Endodermal cell (in vitro differentiated cells): ENCODE data around the gene ACOT7. TPM values are rescaled to one million over a fixed set of nuclear protein-coding genes. Genes with fewer than 3 reads are reported as not detected.
"Not testable (repeated sequence)": the region's sequence is repeated elsewhere in the genome, so short reads cannot be mapped to it uniquely, and the experiment has no call there.

ENCODE experiments used
- DNase-seq: peaks from one replicate; pipeline ENCODE4 v3.0.0-alpha.2; 2017
- H3K27ac ChIP-seq: 2 replicates; pipeline ENCODE4 v1.5.1; 2013; ENCODE audit warnings: mild to moderate bottlenecking, low read depth, low read length, moderate library complexity
- H3K27me3 ChIP-seq: 2 replicates; pipeline ENCODE4 v1.6.1; 2013; ENCODE audit warnings: mild to moderate bottlenecking, low read length, moderate library complexity; ENCODE audit not compliant: insufficient read depth, control insufficient read depth, poor library complexity, severe bottlenecking
- H3K36me3 ChIP-seq: 2 replicates; pipeline ENCODE4 v1.7.0; 2013; ENCODE audit warnings: mild to moderate bottlenecking, low read length, moderate library complexity; ENCODE audit not compliant: control insufficient read depth, insufficient read depth
- H3K4me1 ChIP-seq: one replicate; pipeline ENCODE4 v1.7.0; 2013; ENCODE audit warnings: low read length; ENCODE audit not compliant: control insufficient read depth, insufficient read depth
- H3K4me3 ChIP-seq: 2 replicates; pipeline ENCODE4 v1.5.1; 2013; ENCODE audit warnings: mild to moderate bottlenecking, low read length, moderate library complexity
- H3K9ac ChIP-seq: 2 replicates; pipeline ENCODE4 v1.6.1; 2013; ENCODE audit warnings: mild to moderate bottlenecking, low read length, moderate library complexity; ENCODE audit not compliant: poor library complexity, severe bottlenecking; ENCODE audit errors: extremely low read depth
- H3K9me3 ChIP-seq: 2 replicates; pipeline ENCODE4 v1.6.1; 2013; ENCODE audit warnings: mild to moderate bottlenecking, low read length, moderate library complexity; ENCODE audit not compliant: control insufficient read depth
- H3K27ac Mint-ChIP-seq: 2 replicates; pipeline ENCODE4 v1.8.0; 2020; ENCODE audit warnings: mixed read lengths
- H3K27me3 Mint-ChIP-seq: 2 replicates; pipeline ENCODE4 v1.8.0; 2021; ENCODE audit warnings: mild to moderate bottlenecking, mixed read lengths; ENCODE audit not compliant: insufficient read depth
- H3K36me3 Mint-ChIP-seq: 2 replicates; pipeline ENCODE4 v1.8.0; 2020; ENCODE audit warnings: low read depth, mixed read lengths
- H3K4me1 Mint-ChIP-seq: 2 replicates; pipeline ENCODE4 v1.8.0; 2020; ENCODE audit warnings: mixed read lengths
- H3K4me3 Mint-ChIP-seq: 2 replicates; pipeline ENCODE4 v1.8.0; 2020; ENCODE audit warnings: mild to moderate bottlenecking, moderate library complexity, mixed read lengths
- H3K9me3 Mint-ChIP-seq: 2 replicates; pipeline ENCODE4 v1.8.0; 2020; ENCODE audit warnings: mild to moderate bottlenecking, mixed read lengths
- WGBS, 2 experiments: methylation state at CpG; one replicate each; pipeline versions ENCODE4 v1.1.5 to v1.1.7; 2013; ENCODE audit warnings: missing lambda C conversion rate in 2 of 2, mixed read lengths in 1 of 2; ENCODE audit not compliant: insufficient coverage in 1 of 2, insufficient read length in 1 of 2; 5-methylcytosine and 5-hydroxymethylcytosine counted together
- total RNA-seq, 2 donors: library from RNA; stranded (reverse); fragmentation: NEBNext Ultra II Directional in 1 of 2; extraction: Animal tissue kit (Norgen Biotek cat#: 25700) in 1 of 2; gene quantifications; 2 replicates in 1 of 2; 3 replicates in 1 of 2; pipeline ENCODE4 v1.2.1, GENCODE V29; 2021
- TF ChIP-seq, protein P1 (sequence below): fragments of 200-600 bp; sonication (generic); conservative IDR thresholded peaks from 2 replicates; pipeline ENCODE4 v1.5.0; 2021; ENCODE audit warnings: antibody characterized with exemption, mild to moderate bottlenecking

Gene ACOT7
- total RNA-seq, 2 donors from 2014 or later = 51.3 to 70.7 TPM

- no peaks in the 10 kb centered on the region for H3K9me3 ChIP-seq
- Mint-ChIP-seq H3K36me3 (no peaks in the 10 kb centered on the region), H3K4me1 (peaks cover 1% of the 10 kb centered on the region), H3K4me3 (no peak overlapping the region), H3K9me3 (no peaks in the 10 kb centered on the region), H3K27ac (no peak overlapping the region), H3K27me3 (peaks cover 45% of the 10 kb centered on the region)
- H3K4me3 ChIP-seq = no peak overlapping the region
- peaks cover 16% of the 10 kb centered on the region for H3K27me3 ChIP-seq
- no peak for DNase-seq
- 83 to 100% methylated on average over 1 to 3 of the region's 3 CpGs for WGBS, 2 experiments
- H3K36me3 ChIP-seq = no peaks in the 10 kb centered on the region
- H3K9ac ChIP-seq = no peak overlapping the region
- no peaks in the 10 kb centered on the region for H3K4me1 ChIP-seq
- no peak overlapping the region for H3K27ac ChIP-seq
- TF ChIP-seq, protein P1, sequence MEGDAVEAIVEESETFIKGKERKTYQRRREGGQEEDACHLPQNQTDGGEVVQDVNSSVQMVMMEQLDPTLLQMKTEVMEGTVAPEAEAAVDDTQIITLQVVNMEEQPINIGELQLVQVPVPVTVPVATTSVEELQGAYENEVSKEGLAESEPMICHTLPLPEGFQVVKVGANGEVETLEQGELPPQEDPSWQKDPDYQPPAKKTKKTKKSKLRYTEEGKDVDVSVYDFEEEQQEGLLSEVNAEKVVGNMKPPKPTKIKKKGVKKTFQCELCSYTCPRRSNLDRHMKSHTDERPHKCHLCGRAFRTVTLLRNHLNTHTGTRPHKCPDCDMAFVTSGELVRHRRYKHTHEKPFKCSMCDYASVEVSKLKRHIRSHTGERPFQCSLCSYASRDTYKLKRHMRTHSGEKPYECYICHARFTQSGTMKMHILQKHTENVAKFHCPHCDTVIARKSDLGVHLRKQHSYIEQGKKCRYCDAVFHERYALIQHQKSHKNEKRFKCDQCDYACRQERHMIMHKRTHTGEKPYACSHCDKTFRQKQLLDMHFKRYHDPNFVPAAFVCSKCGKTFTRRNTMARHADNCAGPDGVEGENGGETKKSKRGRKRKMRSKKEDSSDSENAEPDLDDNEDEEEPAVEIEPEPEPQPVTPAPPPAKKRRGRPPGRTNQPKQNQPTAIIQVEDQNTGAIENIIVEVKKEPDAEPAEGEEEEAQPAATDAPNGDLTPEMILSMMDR = no peak
These were observed 42.0 kb upstream of the ACOT7 start for GRCh38 chr1:6435547-6435946.

GRCh38 chr1:6435129-6435528 lies 41.6 kb upstream of the ACOT7 start:
- Histone ChIP-seq H3K9ac (no peak overlapping the region), H3K27ac (no peak overlapping the region), H3K36me3 (no peaks in the 10 kb centered on the region), H3K4me3 (no peak overlapping the region), H3K9me3 (no peaks in the 10 kb centered on the region), H3K27me3 (peaks cover 19% of the 10 kb centered on the region), H3K4me1 (no peaks in the 10 kb centered on the region)
- H3K9me3 Mint-ChIP-seq = no peaks in the 10 kb centered on the region
- H3K27ac Mint-ChIP-seq = no peak overlapping the region
- TF ChIP-seq, protein P1 = no peak
- no peak overlapping the region for H3K4me3 Mint-ChIP-seq
- H3K4me1 Mint-ChIP-seq = peaks cover 1% of the 10 kb centered on the region
- H3K36me3 Mint-ChIP-seq = no peaks in the 10 kb centered on the region
- no peak for DNase-seq
- 88 to 91% methylated on average over 6 to 15 of the region's 15 CpGs for WGBS, 2 experiments
- peaks cover 50% of the 10 kb centered on the region for H3K27me3 Mint-ChIP-seq

- Histone ChIP-seq H3K27me3 (peaks cover 12% of the 10 kb centered on the region), H3K4me1 (no peaks in the 10 kb centered on the region), H3K9ac (no peak overlapping the region), H3K36me3 (no peaks in the 10 kb centered on the region), H3K27ac (no peak overlapping the region), H3K4me3 (no peak overlapping the region), H3K9me3 (no peaks in the 10 kb centered on the region)
- Mint-ChIP-seq H3K4me3 (no peak overlapping the region), H3K9me3 (no peaks in the 10 kb centered on the region), H3K36me3 (no peaks in the 10 kb centered on the region), H3K27me3 (peaks cover 47% of the 10 kb centered on the region), H3K4me1 (peaks cover 1% of the 10 kb centered on the region), H3K27ac (no peak overlapping the region)
- no peak for DNase-seq
- WGBS, 2 experiments = 92% methylated on average over 5 of the region's 5 CpGs; no CpG with 5 or more reads in 1 of the 2 experiments
- TF ChIP-seq, protein P1 = no peak
These were observed 40.6 kb upstream of the ACOT7 start for GRCh38 chr1:6434186-6434585.

GRCh38 chr1:6431645-6432579 lies 38.3 kb upstream of the ACOT7 start:
- not testable (repeated sequence) for H3K9me3 ChIP-seq, DNase-seq, H3K4me1 Mint-ChIP-seq, H3K27ac ChIP-seq, H3K4me1 ChIP-seq, H3K36me3 Mint-ChIP-seq, H3K4me3 ChIP-seq, H3K9ac ChIP-seq, H3K4me3 Mint-ChIP-seq, H3K27ac Mint-ChIP-seq, H3K36me3 ChIP-seq, H3K9me3 Mint-ChIP-seq
- WGBS, 2 experiments = 74 to 82% methylated on average over 5 to 11 of the region's 13 CpGs
- H3K27me3 ChIP-seq = peaks cover 25% of the 10 kb centered on the region
- peaks cover 52% of the 10 kb centered on the region for H3K27me3 Mint-ChIP-seq
